Stimulated activated naive CD8-positive, alpha-beta T cell treated with anti-CD3 and anti-CD28 coated beads, Interleukin-15, Interleukin-2, amounts not matched to agents 100 U/mL and 50 U/mL, for 24 hours (primary cell): ENCODE data around the gene PLCB1.

ENCODE experiments used
- ATAC-seq: fragments of 150-1000 bp; cut with Tn5 transposase; one replicate; pipeline ENCODE4 v1.10.0; 2021
- DNase-seq: peaks from one replicate; pipeline ENCODE4 v3.0.0; 2021

PLCB1 gene

DNA sequence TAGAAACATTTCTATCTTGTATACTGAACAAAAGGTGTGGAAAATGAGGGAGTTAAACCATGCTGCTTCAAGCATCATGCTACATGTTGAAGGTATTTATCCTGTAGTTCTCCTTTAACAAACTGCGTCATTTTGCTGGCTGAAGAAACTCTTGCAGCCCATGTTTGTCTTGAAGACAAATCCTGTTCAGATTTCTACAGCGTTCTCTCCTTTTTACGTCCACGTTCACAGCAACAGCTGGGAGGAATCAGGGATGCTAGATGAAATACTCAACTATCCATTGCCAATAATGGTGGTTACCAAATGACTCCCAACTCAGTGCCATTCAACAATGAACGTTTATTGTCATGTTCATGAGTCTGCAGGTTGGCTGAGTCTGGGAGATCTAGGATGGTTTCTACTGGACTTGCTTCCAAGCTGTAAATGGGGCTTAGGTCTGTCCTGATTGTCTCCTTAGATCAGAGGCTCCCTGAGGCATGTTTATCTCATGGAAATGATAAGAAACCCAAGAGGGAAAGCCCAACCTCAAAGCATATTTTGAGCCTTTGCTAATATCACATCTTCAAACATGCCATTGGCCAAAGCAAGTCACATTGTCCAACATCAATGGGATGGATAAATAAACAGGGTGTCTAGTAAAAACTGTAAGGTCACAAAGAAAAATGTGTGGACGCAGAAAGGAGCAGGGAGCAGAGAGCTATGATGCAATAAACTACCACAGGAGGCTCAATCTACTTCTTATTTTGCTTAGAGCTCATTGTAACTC, 2.7 kb upstream of the PLCB1 start:
- no peak for ATAC-seq
- no peak for DNase-seq

DNA sequence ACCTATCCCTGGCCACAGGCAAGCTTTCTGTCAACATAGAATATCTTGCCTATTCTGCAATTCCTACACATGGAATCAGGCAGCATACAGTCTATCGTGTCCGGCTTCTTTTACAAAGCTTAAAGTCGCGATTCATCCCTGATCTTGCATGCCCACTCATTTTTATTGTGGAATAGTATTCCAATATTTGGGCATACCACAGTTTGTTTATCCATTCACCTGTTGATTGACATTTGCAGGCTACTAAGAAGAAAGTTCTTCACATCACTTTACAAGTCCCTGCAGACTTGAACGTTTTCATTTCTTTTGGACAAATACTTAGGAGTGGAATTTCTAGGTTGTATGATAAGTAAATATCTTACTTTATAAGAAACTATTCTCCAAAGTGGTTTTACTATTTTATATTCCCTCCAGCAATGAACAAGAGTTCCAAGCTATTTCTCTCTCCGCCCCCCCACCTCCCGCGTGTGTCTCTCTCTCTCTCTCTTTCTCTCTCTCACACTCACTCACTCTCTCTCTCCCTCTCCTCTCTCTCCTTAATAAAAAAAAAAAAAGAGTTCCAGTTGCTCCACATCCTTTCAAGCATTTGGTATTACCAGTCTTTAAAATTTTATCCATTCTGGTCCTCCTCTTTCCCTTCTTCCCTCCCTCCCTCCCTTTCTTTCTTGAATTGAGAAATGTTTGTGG, 1.1 kb upstream of the PLCB1 start:
- ATAC-seq = no peak
- no peak for DNase-seq

DNA sequence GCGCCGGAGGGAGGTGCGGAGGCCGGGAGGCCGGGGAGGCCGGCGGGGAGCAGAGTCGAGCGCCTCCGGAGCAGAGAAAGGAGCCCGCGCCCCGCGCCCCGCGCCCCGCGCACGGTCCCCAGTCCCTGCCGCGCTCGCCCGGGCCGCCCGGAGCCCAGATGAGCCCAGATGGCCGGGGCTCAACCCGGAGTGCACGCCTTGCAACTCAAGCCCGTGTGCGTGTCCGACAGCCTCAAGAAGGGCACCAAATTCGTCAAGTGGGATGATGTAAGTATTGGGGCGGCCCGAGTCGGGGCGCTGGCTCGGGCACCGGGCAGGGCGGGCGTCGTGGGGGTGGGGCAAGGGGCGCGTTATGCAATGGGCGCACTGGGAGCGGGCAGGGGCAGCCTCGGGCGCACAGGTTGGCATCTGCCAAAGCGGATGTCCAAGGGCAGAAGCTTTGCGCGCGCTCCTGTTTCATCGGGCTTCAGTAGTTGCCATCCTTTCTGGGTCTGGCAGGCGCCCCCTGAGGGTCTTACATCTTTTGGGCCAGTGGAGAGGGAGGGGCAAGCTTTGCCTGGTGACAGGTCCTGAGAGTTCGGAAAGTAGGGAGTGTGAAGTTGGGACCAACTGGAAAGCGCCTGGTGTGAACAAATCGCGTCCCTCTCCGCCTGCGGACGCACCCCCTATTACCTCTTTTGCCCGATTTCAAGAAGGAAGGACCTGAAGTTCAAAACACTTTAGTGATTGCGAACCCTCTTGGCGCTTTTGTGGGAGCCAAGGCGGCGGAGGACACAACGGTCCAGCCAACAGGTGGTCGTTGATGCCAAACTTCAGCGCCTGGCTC, 631 bp downstream of the PLCB1 start:
- peak; percentile 37 for DNase-seq
- ATAC-seq = peak; percentile 24

DNA sequence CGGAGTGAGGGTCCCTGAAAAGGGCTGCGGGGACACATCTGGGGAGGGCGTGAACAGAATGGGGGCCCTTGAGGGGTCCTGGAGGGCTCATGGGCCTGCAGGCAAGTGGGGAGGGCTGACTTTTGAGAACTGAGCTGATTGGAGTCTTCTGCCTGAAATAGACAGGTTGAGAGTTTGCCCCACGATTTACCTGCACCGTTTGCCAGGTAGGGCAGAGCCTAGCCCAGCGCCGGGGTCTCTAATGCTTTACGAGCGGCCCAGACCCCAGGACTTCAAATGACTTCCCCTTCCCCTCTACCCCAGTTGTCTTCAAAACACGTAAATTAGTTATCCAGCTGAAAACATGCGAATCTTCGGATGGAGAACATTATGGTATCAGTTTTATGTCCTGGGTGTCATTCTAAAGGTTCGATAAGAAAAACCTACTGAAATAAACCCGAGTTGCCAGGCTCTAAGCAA, 1.3 kb downstream of the PLCB1 start:
- ATAC-seq (no peak), DNase-seq (no peak)

DNA sequence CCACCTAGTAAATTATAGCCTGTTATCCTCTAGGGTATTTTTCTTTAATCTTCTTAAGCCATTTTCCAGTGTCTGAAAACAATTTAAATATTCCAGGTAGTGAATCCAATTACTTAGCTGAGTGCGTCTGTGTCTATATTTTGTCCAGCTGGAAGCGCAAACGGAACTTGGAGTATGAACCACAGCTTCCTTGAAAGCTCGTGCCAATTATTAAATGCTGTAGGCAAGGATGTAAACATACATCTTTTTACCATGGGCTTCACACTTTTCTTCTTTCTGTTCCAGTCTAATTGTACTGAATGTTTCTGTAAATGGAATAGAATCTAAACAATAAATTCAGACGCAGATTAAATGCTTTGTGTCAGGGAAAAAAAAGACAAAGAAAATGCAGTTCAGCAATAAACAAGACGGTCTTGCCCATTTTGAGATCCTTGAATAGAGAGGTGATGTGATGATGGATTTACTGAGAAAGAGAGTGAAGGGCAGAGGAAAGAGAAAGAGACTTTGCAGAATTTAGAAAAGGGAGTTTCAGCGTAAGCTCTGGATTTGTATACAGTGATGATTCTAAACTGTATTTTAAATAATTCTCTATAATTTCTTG, 1.9 kb downstream of the PLCB1 start:
- ATAC-seq (no peak), DNase-seq (no peak)

DNA sequence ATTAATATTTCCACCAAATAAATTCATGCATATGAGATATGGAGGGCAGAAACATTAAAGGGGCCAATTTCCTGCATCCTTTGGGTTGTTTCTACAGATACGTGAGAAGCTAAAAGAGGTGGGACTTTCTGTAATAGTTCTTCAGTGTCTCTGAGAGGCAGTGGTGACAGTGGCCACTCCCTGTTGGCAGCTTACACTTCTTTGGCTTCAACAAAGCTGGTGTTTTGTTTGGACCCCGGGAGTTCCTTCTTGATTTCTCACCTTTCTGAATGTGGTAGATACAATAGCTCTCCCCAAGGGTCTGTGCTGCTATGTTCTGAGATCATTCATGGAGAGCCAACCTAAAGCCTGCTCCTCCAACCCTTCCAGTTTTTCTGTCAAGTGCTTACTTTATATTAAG, 7.8 kb downstream of the PLCB1 start:
- DNase-seq (no peak), ATAC-seq (no peak)

DNA sequence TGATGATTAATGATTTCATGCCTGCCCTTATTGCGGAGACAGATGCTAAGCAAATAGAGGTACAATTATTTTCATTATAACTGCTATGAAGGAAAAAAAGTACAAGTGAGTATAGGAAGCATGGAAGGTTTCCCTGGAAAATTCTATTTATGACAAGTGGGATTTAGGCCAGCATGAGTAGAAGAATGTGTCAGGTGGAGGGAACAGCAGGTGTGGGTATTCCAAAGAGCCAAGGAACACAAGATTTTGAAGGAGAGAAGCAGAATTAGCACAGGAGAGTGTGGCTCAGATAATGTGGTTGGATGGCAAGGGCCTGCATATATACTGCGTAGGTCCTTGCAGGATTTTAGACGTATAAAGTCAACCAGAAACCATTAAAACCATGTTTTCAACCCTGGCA, 11.4 kb downstream of the PLCB1 start:
- no peak for DNase-seq
- no peak for ATAC-seq

DNA sequence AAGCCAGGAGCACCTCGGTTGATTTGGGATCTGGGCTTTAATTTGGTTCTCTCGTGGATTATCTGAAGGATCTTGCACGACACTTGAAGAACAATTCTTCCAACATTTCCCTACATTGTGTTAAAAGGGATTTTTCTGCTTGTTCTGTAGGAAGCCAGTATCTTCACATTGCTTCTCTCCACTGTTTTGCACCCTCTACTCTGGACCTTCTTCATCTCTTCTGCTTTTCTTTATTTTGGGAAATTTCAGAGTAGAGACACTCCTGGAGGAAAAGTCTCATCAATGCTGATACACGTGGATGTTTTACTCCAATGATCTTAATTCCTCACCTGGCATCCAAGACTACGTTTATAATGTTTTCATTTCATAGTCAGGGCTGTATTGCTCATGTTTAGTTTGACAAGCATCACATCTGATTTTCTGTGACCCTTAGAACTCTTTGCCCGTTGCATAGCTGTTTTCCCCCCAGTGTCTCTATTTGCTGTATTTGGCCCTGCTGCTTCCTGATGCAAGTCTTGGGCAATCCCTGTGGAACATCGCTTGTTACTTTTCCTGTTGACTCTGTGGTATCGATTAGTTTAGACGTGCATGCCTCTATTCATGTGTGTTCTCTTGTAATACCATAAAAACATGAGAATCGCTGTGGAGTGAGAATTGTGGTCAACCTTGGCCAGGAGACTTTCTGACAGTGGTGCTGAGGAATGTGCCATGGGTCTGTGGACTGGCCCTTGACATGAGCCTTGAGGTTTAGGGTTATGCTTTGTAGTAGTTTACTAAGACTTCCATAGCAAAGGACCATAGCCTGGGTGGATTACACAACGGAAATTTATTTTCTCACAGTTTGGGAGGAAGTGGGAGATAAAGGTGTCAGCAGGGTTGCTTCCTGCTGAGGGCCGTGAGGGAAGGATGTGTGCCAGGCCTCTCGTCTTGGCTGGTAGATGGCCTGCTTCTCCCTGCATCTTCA, 12.5 kb downstream of the PLCB1 start:
- DNase-seq = no peak
- ATAC-seq = peak; percentile 14

DNA sequence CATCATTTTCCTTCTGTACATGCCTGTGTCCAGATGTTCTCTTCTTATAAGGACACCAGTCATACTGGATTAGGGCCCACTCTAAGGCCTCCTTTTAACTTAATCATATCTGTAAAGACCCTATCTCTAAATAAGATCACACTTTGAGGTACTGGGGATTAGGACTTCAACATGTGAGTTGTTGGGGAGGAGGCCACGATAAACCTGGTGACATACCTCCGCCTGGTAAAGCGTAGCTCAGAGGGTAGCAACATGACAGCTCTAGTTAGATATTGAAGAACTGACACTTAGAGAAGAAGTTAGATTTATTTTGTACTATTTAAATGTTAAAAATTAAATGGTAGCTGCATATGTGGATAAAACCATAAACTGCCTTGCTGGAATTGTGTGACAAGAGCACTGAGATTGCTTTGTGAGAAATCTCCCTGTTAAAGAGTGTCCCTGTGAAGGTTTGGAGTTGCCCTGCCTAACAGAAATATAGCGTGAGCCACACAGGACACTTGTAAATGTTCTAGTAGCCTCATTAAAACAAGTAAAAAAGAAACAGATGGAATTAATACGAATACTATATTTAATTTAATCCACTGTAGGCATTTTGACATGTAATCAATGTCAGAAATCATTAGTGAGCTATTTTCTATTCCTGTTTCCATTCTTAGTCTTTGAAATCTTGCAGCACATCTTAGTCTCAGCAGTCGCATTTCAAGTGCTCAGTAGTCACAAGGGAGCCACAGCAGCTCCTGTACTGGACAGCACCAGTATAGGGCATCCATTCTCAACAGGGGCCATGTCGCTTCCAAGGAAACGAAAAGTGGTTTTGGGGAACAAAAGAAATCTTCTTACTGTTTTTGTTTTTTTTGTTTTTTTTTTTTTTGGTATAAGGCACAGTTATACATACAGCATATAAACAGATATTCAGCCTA, 13.4 kb downstream of the PLCB1 start:
- ATAC-seq (no peak), DNase-seq (no peak)

DNA sequence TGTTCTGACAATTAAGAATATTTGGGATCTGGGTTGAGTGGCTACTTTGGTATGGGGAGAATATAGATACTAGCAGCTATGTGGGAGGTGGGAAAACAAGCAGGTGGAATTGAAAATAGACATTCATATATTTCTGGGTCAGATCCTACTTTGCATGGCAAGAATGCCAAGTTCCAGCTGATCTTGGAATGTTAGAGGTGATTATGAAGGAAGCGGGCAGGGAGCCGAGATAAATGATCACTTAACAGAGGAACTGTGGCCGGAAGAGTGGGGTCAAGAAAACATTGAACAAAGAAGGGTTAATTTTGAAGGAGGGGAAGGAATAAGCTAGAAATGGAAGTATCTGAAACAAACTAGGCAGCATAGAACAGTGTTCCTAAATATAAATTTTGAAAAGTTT, 15.4 kb downstream of the PLCB1 start:
- ATAC-seq (no peak), DNase-seq (no peak)

DNA sequence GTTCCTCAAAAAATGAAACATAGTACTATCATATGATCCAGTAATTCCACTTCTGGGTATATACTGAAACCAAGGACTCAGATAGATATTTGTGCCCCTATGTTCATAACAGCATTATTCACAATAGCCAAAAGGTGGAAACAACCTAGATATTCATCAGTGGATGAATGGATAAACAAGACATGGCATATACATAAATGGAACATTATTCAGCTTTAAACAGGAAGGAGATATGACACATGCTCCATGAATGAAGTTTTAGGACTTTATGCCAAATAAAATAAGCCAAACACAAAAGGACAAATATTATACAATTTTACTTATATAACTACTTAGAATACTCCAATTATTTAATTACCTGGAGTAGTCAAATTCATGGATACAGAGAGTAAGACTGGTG, 16.4 kb downstream of the PLCB1 start:
- ATAC-seq = no peak
- no peak for DNase-seq

DNA sequence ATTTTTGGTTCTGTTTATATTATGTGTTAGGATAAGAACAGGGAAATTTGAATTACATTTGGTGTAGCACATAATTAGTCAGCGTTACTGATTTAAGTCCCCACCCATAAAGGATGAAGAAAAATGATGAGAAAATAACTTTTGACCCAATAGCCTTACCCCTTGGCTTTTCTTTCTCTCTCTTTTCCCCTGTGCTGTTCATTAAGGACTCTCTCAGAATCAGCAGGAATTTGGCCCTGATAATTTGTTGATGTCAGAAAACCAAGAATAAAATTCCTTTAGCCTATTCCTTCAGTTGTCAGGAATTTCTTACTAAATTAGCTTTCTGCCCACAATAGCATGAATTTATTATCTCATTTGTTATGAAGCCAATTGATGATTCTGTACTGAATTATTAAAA, 18.5 kb downstream of the PLCB1 start:
- ATAC-seq (no peak), DNase-seq (no peak)

DNA sequence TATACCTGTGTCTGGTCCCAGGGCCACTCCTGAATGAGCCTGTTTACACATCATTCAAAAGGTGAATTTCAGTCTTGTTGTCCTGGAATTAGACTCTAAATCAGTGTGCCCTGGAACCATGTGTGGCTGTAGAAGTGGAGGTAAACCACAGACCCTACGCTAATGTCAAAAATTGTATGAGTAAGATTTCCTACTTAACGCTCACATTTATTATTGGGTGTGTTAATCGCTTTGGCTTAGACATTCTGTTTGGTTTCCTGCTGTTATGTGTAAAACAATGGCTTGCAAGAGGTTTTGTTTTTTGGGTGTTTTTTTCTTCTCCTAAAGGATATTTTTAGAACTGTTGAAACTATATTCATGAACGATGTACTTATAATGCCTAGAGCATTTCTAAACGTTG, 19.3 kb downstream of the PLCB1 start:
- no peak for DNase-seq
- ATAC-seq = peak; percentile 42

DNA sequence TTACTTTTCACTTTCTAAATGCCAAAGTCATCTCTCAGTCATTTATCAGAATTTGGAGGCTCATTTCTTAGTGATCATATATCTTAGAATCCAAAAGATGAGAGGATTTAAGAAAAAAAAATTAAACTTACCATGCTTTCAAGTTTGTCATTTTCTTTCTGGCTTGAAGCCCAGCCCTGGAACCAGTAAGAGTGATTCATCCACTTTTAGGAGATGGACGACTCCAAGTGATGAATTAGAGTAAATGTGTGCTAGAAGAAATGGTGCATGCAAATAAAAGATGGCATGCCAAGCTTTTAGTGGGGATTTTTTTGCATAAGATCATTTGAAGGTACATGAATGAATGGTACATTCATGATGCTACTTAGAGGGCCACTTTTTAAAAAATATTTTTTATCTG, 20.1 kb downstream of the PLCB1 start:
- no peak for ATAC-seq
- DNase-seq = no peak

DNA sequence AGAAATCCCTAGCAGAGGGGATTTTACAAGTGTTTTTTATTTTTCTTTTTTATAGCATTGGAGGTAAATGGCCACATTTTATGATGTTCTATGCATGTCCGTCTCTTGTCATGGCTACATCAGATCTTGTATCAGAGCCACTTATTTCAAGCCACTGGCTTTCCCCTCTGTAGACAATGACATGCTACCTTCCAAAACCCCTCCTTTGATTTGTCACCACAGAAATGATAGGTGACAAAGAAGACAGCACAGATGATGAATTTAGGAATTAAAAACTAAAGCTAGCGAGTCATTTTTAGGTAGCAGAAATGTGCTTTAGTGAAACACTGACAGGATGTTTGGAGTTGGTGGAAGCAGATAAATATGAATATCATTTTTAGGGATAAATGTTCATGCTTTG, 20.8 kb downstream of the PLCB1 start:
- DNase-seq (no peak), ATAC-seq (peak; percentile 19)

DNA sequence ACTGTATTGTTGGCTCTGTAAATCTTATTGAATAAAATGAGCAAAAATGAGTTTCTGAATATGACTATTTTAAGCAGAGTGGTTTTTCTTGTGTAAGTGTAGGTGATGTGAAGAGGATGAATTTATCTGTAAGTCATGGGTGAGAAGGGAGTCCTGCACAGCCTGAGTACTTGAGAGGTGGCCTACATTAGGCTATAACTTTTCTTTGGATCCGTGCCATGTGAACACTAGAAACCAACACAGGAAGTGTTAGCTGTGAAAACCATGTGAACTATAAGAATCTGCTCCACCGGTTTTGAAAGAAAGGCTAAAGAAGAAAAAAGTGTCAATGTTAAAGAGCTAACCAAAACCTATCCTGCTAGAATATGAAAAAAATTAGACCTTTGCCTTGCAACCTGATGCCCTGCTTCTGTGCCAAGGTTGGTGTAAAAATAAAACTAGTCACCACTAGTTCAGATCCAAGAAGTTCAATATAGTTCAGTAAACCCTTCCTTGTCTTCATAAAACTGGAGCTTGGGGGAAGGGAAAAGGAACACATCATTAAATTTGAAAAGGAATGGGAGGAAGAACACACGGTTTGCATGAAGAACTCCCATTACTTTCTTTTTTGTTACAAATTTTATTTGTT, 21.3 kb downstream of the PLCB1 start:
- no peak for ATAC-seq
- DNase-seq = no peak

DNA sequence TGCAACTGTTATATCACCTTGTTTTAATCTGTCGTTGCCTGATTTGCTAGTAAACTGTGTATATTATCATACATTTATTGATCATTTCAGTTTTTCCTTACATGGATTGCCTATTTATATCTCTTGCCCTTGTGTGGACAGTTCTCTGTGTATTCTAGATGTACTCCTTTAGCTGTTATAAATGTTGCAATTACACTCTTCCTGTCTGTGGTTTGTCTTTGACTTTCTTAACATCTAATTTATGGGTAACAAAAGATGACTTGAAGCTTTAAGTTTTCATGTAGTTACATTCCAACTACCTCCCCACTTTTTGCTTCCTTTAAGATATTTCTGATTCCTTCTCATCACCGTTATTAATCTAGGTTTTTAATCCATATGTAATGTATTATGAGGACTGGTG, 22.6 kb downstream of the PLCB1 start:
- no peak for ATAC-seq
- DNase-seq = no peak

DNA sequence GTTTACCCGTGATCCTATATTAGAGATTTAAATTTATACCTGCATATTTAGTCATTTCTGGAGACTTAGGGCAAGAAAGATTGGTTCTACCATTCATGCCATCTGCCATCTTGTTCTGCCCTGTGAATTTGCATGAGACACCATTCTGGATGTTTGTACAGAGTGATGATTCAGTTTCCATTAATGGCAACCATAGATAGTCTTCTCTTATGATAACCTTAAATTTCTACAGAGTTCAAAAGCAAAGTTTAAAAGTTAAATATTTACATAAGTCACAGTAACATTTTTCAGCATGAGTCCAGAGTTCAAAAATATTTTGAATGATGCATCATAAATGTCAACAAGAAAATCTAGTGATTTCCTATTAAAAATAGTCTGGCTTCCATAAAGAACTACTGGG, 23.2 kb downstream of the PLCB1 start:
- ATAC-seq (no peak), DNase-seq (no peak)

DNA sequence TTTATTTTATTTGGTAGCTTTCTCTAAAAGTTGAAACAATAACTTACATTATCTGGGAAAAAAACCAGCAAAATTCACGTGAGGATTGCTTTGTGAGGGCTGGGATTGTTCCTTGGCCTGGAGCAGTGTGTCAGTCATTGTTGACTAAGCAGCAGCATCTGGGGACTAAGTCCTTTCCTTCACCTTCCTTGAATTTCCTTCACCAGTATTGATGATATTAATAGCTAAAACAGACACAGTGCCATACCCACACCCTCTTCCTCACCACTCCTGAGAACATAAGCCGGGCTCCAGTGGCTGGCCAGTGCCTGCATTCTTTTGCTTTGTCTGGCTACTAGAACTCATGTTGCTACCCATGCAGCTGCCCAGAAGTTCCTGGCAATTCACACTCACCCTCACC, 23.7 kb downstream of the PLCB1 start:
- ATAC-seq = no peak
- DNase-seq = no peak
